GM19239 (cell line): ENCODE results near the gene AGTRAP.

Experiments used
- DNase-seq: peaks from one replicate; pipeline ENCODE4 v3.0.0; 2011; ENCODE audit warnings: low spot score; ENCODE audit not compliant: insufficient read length
- FAIRE-seq: peaks from 2 replicates; lab custom pipeline; 2011; peaks lifted over from hg19 to GRCh38; lab: Jason Lieb, UNC

AGTRAP gene, protein sequence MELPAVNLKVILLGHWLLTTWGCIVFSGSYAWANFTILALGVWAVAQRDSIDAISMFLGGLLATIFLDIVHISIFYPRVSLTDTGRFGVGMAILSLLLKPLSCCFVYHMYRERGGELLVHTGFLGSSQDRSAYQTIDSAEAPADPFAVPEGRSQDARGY

DNA sequence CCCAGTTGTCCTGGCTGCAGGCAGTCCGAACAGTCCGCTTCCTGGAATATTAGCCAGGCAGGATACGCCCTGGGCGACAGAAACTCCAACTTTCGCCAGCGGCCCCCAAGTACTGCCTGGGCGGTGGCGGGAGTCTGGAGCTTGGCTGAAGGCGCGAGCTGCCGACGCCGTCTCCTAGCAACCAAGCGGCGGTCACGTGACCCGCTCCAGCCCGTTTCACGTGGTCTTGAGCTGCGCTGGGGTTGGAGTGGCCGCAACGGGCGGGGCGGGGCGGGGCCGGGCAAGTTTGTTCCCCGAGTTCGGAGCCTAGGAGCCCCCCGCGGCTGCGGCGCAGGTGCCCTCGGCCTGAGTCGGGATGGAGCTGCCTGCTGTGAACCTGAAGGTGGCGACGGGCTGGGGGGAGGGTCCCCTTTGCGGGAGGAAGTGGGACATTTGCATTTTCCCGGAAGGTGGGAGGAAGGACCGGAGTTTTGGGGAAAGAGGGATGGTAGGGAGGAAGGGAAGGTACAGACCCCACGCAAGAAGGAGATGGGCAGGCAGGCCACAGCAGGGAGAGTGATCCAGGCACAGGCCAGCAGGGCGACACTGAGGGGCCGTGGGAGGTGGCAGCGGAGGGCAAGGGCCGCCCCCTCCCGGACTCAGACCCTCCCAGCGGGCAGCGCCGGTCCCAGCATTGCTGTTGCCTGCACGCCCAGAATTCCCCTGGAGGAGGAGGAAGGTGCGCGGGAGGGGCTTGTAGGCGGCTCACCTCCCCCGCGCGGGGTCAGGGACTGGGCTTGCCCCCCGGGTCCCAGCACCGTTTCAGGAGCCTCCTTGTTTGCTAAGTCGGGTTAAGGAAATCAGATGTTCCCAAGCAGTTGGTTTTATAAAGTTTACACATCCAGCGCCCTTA lies at the start of gene AGTRAP:
TSS of gene AGTRAP (plus strand) at position 283 of the 892 bp plus-strand sequence. CDS start at position 356, 73 bp downstream.
- FAIRE-seq (peak; percentile 62), DNase-seq (peak; percentile 83)

DNA sequence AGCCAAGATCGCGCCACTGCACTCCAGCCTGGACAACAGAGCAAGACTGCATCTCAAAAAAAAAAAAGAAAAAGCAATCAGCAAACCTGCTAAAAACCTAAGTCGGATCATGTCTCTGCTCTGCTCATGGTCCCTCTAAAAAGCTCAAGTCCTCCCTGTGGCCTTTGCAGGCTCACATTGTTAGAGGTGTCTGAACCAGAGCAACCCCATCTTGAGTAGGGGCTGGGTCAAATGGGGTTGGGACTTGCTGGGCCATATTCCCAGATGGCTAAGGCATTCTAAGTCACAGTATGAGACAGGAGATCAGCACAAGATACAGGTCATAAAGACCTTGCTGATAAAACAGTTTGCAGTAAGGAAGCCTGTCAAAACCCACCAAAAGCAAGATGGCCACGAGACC lies 47.4 kb upstream of the AGTRAP start:
- DNase-seq = no peak
- no peak for FAIRE-seq

DNA sequence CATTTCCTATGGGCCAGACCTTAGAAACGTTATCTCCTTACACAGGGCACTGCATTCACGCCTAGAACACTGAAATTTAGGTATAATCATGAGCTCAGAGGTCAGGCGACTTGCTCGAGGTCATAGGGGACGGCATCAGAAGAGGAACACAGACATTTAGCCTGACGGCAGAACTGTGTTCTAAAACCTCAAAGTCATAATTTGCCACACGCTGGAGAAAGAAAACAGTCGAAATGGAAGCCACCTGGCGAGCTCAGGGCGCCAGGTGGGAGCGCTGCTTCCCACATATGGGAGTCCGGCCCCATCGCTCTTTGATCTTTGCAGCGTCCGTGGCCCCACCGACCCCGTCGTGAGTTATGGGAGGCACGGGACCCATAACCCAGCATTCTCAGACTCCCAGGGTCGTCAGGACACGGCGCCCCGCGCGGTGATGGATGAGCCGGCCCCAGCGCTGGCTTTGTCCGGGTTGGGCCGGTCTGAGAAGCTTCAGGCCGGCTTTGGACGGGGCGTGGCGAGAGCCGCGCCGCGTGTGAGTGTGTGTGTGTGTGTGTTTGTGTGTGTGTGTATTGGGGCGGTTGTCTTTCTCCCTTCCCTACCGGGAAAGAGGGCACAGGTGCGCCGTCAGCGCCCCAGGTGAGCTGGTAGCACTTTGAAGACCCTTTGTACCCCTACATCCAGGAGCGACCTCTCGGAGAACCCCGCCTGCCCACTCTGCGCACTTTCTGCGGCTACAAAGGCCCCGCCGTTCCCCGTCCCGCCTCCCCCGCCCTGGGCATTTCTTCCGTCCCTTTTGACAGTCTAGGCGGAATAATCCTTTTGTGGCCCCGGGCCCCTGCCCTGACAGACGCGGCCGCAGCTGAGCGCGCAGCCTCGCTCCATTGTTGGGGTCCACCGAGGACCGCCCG lies 45.3 kb upstream of the AGTRAP start:
- DNase-seq (no peak), FAIRE-seq (no peak)

DNA sequence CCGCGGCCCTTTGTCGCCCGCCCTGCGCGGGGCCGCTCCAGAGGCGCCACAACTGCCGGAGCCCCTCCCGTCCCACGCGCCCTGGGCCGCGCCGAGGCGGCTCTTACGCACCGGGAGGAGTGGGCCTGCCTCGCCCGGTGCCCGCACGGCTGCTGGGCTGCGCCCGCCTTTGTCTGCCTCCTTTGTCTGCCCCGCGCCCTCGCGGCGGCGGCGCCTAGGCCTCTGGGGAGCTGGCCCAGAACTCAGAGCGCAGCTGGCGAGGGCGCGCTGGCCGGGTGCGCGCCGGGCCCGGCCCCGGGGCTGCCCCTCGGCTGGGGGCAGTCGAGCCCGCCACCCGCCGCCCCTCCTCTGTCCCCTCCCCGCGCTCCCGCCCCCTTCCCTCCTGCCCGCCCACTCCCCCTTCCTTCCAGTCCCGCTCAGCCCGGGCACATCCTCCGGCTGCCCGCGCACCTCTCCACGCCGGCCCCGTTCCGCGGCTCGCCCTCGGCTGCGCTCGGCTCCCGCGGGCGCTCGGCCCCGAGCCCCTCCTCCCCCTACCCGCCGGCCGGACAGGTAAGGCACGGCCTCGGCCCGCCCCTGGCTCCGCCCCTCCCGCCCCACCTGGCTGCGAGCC lies 44.5 kb upstream of the AGTRAP start, which contains the start of gene DRAXIN:
TSS of gene DRAXIN (plus strand) at position 409 of the 613 bp plus-strand sequence. CDS start 14,549 bp downstream, outside the sequence.
- DNase-seq = no peak
- FAIRE-seq = no peak

DNA sequence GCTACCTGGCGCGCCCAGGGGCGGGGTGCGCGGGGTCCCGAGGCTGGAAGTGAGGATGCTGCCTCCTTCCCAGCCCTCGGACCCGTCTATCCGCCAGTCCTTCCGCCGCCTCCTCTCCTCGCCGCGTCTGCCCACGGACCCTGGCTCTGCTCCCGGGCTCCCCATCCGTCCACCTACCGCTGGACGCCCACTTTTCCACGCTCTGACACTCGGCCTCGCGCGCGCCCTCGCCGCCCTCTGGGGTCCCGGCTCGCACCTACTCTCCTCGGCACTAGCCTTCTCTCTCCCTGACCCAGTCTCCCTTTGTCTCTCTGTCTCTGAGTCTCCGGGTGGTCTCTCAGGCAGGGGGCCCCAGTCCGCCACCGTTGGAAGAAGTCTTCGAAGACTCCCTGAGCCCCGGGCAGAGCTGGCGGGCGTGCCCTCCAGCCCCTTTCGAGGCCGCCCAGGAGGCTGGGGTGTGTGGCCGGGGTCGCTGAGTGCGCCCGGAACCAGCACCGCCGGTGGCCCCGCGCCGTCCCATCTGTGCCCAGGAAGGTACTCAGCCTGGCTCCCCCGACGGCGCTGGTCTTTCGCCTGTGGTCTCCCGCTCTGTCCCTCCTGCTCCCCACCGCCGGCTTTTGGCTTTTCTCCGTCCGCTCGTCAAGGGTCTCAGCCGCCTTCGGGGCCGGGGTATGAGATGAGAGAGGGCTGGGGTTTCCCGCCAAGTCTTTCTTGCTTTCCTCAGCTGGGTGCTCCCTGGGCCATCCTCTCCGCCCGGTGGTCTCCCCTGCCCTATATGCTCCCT lies 43.8 kb upstream of the AGTRAP start:
- FAIRE-seq = no peak
- no peak for DNase-seq

DNA sequence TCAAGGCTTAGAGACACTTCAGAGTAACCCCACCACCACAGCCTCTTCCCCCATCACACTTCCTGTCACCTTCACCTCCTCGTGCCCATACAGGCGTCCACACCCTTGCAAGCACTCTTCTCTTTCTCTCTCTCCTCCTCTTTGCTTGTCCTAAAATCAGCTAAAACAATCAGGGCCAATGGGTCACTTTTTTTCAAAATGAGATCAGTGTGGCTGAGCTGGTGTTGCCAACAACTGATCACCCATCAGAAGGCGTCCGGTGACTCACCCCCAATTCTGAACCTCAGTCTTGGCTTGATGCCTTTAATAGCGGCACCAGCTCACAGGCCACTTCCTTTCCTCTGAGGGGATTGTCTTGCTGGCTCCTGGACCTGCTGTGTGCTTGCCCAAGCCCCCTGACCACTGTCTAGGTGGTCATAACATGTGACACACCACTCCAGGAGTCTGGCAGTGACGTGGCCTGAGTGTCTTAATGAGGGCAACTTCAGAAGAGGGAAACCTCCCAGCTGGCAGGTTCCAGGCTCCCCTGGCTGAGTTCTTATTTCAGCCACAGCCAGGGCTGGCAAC lies 42.8 kb upstream of the AGTRAP start:
- DNase-seq (no peak), FAIRE-seq (no peak)

DNA sequence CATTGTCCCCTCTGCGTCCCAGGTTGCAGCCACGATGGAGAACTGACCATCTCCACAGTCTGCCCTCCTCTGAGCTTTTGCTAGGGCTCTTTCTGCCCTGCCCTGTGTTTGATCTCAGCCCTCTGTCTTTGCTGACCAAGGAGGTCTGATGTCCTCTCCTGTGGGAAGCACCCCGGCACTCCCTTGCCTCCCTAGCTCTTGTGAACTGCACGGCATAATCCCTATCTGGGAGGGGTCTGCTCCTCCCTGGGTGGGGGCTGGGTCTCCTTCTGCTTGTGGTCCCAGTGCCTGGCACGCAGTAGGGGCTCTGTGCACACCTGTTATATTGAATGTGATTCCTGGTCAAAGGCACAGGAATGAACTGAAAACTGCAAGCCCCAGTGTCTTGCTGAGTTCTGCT lies 42.0 kb upstream of the AGTRAP start:
- DNase-seq = no peak
- no peak for FAIRE-seq

DNA sequence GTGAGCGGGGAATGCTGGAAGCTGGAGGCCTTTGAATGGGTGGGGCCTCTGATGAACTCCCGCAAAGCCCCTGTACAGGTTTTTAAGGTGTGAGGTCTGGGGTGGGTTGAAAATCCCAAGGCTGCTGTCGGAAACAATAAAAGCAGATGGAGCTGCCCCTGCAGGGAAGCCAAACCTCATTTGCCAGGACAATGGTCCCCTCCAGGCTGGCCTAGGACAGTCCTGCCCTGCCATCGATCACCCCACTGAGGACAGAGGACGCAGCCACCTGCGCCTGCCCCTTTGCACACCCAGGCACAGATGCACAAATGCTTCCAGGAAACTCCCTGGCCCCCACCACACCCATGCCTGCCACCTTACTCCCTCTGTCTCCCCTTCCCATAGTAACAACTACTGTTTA lies 40.1 kb upstream of the AGTRAP start:
- DNase-seq = no peak
- FAIRE-seq = no peak

DNA sequence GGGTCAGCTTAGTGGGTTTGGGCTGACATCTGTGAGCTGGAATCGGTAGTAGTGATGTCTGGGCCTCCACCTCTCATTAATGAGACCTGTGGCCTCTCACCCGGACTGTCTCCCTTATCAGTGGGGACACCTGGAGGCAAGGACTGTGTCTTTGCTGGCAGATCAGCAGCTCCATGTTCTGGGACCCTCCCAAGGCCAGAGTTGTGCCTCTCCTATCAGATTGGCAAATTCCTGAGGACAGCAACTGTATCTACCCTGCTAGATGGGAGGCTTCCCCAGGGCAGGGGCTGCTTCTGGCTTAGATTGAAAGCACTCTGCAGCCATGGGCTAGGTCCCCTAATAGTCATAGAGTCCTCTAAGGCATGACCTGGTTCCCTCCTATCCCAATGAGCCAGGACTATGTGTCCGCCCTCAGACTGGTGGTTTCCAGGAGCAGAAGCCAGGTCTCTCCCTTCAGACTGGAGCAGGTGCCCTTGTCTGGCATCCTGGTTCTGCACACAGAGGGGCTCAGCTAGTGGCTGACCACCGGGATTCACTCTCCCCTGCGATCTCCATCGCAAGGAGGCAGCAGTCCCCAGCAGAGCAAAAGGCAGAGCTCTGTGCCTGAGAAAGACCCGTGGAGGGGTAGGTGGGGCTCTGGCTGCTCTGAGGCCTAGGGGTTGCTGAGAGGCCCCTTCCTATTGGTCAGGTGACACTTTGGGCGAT lies 38.6 kb upstream of the AGTRAP start:
- no peak for FAIRE-seq
- no peak for DNase-seq

DNA sequence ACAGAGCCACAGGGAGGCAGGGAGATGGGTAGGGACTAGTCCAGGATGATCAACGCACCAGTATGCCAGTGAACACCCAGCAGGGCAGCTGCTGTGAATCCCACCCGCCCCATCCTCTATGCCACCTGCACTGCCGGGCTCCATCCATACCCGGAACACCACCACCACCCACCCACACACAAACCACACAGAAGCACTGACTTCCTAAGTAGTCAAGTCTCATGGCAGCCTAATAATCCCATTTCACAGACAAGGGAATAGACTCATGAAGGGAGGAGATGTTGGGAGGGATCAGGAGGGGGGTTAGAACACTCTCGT lies 38.1 kb upstream of the AGTRAP start:
- FAIRE-seq (no peak), DNase-seq (no peak)

DNA sequence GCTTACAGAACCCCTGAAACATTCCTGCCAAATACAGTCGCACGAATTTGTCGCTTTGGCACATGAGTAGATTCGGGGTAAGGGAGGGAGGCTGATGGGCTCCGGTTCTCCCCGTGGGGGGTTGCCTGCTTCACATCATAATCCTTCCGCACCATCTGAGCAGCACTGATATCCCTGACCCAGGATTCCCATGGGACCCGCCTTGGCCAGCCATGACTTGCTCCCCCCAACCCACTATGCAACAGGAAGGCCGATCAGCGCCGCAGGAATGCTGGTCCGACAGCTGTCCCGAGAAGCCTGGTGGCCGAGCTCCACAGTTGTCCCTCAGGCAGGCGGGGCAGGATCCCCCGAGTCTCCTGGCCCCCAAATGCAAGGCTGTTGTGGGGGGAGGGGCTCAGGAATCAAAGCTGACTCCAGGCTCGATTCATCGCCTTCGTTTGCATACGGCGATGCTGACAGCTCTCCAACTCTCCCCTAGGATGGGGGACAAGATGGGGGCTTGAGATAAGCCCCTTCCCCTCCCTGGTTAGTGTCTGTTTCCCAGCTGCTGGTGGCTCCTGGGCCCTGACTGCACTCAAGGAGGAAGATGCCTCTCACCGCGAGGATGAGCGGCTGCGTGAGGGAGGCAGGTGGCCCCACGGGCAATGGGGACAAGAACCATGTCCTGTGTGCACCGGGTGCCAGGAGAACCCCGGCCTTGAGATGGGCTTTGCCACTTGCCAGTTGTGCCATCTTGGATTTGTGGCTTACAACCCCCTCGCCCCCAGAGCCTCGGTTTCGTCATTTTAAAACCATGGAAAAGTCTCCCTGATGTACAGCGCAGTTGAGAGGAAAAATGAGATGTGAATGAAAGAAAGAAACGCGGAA lies 35.1 kb upstream of the AGTRAP start:
- FAIRE-seq (no peak), DNase-seq (no peak)

DNA sequence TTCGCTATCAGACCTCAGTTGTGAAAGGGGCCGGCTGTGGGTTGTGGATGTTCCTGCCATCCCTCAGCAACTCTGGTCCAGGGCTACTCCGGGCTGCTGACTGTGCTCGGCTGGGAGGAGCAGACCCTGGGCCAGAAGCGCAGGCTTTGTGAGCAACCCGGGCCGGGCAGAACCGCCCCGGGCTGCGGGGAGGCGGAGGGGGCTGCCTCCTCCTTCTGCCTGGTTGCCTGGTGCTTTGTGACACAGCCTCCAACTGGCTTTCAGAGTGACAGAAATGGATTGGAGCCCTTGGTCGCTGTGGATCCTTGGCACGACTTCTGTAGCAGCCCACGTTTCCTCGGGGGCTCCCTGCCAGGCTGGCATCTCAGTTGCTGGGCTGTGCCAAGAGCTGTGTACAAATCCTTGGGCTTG lies 34.4 kb upstream of the AGTRAP start:
- no peak for FAIRE-seq

DNA sequence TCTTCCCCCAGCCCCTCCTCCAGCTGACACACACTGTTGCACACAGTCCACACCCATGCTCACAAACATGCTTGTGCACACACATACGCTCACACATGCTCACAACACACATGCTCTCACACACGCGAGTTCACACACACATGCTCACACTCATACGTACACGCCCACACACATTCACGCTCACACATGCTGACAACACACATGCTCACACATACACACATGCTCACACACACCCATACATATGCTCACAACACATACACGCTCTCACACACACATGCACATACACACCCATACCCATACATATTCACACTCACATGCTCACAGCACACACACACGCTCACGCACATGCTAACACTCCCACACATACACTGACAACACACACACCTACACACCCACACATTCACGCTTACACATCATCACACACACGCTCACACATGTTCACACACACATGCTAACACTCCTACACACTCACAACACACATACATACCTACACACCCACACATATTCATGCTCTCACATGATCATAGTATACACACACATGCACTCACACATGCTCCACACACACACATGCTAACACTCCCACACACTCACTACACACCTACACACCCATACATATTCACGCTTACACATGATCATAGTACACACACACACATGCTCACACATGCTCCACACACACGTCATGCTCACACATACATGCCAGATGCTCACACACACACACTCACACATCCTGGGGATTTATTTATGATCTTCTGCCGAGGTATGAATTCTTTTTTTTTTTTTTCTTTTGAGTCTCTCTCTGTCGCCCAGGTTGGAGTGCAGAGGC lies 33.7 kb upstream of the AGTRAP start:
- FAIRE-seq (no peak), DNase-seq (no peak)

More for the DNA sequence above, 34.4 kb upstream of the AGTRAP start:
- no peak for DNase-seq

DNA sequence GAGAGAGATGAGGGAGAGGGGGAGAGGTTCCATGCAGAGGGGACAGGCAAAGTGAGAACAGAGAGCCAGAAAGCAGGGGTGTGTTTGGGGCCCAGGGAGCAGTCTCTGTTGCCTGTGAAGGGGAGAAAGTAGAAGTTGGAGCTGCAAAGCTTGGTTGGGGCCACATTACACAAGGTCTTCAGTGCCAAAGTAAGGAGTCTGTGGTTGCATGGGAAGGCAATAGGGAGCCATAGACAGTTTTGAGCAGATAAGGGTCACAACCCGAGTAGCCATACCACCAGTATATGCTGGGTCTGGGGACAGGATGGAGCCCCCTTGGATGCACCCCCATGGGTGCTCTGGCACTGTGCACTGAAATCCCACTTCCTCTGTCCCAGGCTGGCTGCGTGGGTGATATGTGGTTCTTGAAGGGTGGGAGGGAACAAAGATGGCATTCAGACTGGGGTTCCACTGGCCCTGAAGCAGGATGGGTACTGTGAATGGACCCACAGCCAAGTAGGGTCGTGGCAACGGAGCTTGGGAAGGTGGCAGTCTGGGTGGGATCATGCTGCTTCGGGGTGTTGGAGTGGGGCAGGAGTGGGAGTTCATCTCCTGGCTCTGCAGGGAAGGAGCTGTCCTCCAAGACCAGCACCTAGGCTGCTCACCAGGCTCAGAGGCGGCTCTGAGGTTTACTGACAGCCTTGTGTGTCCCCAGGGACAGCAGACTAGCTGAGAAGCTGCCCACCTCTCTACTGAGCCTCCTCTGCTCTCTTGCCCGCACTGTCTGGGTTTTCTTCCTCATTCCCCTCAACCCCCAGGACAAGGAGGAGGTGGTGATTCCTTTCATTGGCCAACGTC lies 32.4 kb upstream of the AGTRAP start:
- FAIRE-seq (no peak), DNase-seq (no peak)

DNA sequence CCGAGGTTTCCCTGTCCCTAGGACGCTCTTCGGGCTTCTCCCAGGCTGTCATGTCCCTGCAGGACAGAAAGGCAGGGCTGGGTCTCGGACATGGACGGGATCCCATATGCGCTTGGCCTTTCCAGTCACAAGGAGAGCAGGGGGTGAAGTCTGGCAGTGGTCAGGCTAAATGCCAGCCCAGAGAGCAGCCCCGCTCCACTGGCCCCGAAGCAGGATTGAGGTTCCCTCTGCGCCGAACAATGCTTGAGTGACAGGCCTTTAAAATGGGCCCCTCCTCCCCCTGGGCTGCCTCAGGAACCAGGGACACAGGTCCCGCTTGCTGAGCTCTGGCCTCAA lies 31.8 kb upstream of the AGTRAP start:
- FAIRE-seq (no peak), DNase-seq (no peak)
